K562 (cell line): Measurements from ENCODE around the gene PELI3. TPM values are rescaled to one million over a fixed set of nuclear protein-coding genes. Genes with fewer than 3 reads are reported as not detected.

Source experiments
- BACH1 ChIP-seq: fragments of 200-800 bp; sonication (Bioruptor generic); IDR thresholded peaks from 2 replicates; pipeline ENCODE4 v1.6.1; 2016; ENCODE audit warnings: missing genetic modification characterization, missing compliant biosample characterization
- FOXO4 ChIP-seq: fragments of 450-650 bp; formaldehyde crosslinking; IDR thresholded peaks from 2 replicates; pipeline ENCODE4 v1.4.0; 2020; ENCODE audit warnings: mild to moderate bottlenecking, moderate library complexity
- GATAD2B ChIP-seq: fragments of 450-650 bp; IDR thresholded peaks from 2 replicates; pipeline ENCODE4 v1.6.1; 2017; ENCODE audit warnings: mild to moderate bottlenecking, borderline replicate concordance
- HDAC6 ChIP-seq: IDR thresholded peaks from 2 replicates; pipeline ENCODE4 v1.6.1; 2012; ENCODE audit warnings: low read depth, mild to moderate bottlenecking, control low read depth, inconsistent platforms, low read length, moderate library complexity
- HNRNPK ChIP-seq: fragments of 200-400 bp; formaldehyde crosslinking; IDR thresholded peaks from one replicate; pipeline ENCODE4 v1.6.1; 2018; ENCODE audit warnings: mild to moderate bottlenecking, low read depth, low read length; ENCODE audit not compliant: poor library complexity, severe bottlenecking
- KHSRP ChIP-seq: fragments of 450-650 bp; IDR thresholded peaks from 2 replicates; pipeline ENCODE4 v1.6.1; 2017
- MEF2A ChIP-seq: IDR thresholded peaks from 2 replicates; pipeline ENCODE4 v1.6.1; 2011; ENCODE audit warnings: low read depth, mild to moderate bottlenecking, low read length, moderate library complexity; ENCODE audit not compliant: control insufficient read depth
- MLX ChIP-seq, 2 experiments: fragments of 450-650 bp in 1 of 2; sonication (generic) in 1 of 2; formaldehyde crosslinking; conservative IDR thresholded peaks; 2 replicates each; pipeline versions ENCODE4 v1.4.0 to v1.8.1; 2020 to 2022; ENCODE audit warnings: mild to moderate bottlenecking in 1 of 2, missing genetic modification reagents in 1 of 2
- MXD1 ChIP-seq: fragments of 250-450 bp; sonication (Bioruptor Pico); IDR thresholded peaks from 2 replicates; pipeline ENCODE4 v1.8.0; 2021; ENCODE audit warnings: borderline replicate concordance, mild to moderate bottlenecking, moderate library complexity; ENCODE audit not compliant: poor library complexity, severe bottlenecking
- NFE2 ChIP-seq: IDR thresholded peaks from 2 replicates; pipeline ENCODE4 v1.6.1; 2014; ENCODE audit warnings: antibody characterized with exemption, low read depth
- POLR2H ChIP-seq: IDR thresholded peaks from 2 replicates; pipeline ENCODE4 v1.6.1; 2016; ENCODE audit warnings: missing genetic modification characterization, low read depth, mild to moderate bottlenecking, control low read depth, missing compliant biosample characterization, moderate library complexity
- SMAD2 ChIP-seq: fragments of 150-350 bp; IDR thresholded peaks from 2 replicates; pipeline ENCODE4 v1.6.1; 2014; ENCODE audit warnings: low read depth, mild to moderate bottlenecking, low read length
- SMARCA4 ChIP-seq: fragments of 450-650 bp; IDR thresholded peaks from 2 replicates; pipeline ENCODE4 v1.6.1; 2016
- SMARCB1 ChIP-seq: IDR thresholded peaks from 2 replicates; pipeline ENCODE4 v1.6.1; 2011; ENCODE audit warnings: improper control_type of control experiment, low read depth; ENCODE audit not compliant: insufficient read length
- SPI1 ChIP-seq: IDR thresholded peaks from 2 replicates; pipeline ENCODE4 v1.6.1; 2011; ENCODE audit warnings: low read depth, low read length, control low read depth, borderline replicate concordance
- TFE3 ChIP-seq: fragments of 450-650 bp; formaldehyde crosslinking; IDR thresholded peaks from 2 replicates; pipeline ENCODE4 v1.4.0; 2020; ENCODE audit warnings: mild to moderate bottlenecking, mixed read lengths
- ZFP36 ChIP-seq: fragments of 150-350 bp; IDR thresholded peaks from 2 replicates; pipeline ENCODE4 v1.6.1; 2018; ENCODE audit warnings: low read length, low read depth; ENCODE audit not compliant: partially characterized antibody
- ZNF282 ChIP-seq: sonication (generic); formaldehyde crosslinking; IDR thresholded peaks from 2 replicates; pipeline ENCODE4 v1.8.1; 2023; ENCODE audit warnings: missing genetic modification reagents
- ZNF717 ChIP-seq: fragments of 250-450 bp; sonication (Bioruptor Pico); IDR thresholded peaks from 2 replicates; pipeline ENCODE4 v1.5.0; 2021
- polyA plus RNA-seq, 8 experiments: library from polyadenylated mRNA; depleted of rRNA in 4 of 8; stranded (reverse) in 5 of 8; unstranded in 3 of 8; fragments of >200 nt; fragmentation: Nextera tagmentation in 2 of 8; fragmentation: Illumina TruSeq in 1 of 8; extraction: Ambion mirVana in 2 of 8; extraction: Trizol in 1 of 8; gene quantifications; 2 replicates each; pipeline versions ENCODE4 v1.2.1 to v1.2.3, GENCODE V29; 2011 to 2014; ENCODE audit warnings: inconsistent platforms in 1 of 8, missing spikeins in 1 of 8
- total RNA-seq, 7 experiments: library from RNA; depleted of rRNA in 6 of 7; stranded (reverse); fragments of >200 nt in 6 of 7; fragmentation: Illumina TruSeq in 2 of 7; extraction: Trizol in 2 of 7; gene quantifications; 2 replicates each; pipeline versions ENCODE4 v1.2.1 to v1.2.3, GENCODE V29; 2011 to 2021; ENCODE audit warnings: low replicate concordance in 1 of 7
- TF ChIP-seq, protein P1 (sequence below): fragments of 450-650 bp; IDR thresholded peaks from 2 replicates; pipeline ENCODE4 v1.6.1; 2017; ENCODE audit warnings: mild to moderate bottlenecking, moderate library complexity
- TF ChIP-seq, protein P2 (sequence below): IDR thresholded peaks from 2 replicates; pipeline ENCODE4 v1.6.1; 2016; ENCODE audit warnings: missing genetic modification characterization, missing compliant biosample characterization

Gene PELI3
- total and polyA plus RNA-seq, 9 of the 15 experiments (the other 6 are each of a cell fraction or from before 2014, with no cell fraction given): 0.17 to 4.2 (median 1.9) TPM

- TF ChIP-seq TFE3 (CRISPR knock-in tag): no peak
- TF ChIP-seq NFE2: peak; percentile 81
- TF ChIP-seq, protein P1, sequence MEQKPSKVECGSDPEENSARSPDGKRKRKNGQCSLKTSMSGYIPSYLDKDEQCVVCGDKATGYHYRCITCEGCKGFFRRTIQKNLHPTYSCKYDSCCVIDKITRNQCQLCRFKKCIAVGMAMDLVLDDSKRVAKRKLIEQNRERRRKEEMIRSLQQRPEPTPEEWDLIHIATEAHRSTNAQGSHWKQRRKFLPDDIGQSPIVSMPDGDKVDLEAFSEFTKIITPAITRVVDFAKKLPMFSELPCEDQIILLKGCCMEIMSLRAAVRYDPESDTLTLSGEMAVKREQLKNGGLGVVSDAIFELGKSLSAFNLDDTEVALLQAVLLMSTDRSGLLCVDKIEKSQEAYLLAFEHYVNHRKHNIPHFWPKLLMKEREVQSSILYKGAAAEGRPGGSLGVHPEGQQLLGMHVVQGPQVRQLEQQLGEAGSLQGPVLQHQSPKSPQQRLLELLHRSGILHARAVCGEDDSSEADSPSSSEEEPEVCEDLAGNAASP: no peak
- no peak for TF ChIP-seq BACH1 (tag)
- no peak for TF ChIP-seq ZFP36
- no peak for TF ChIP-seq SMAD2
- TF ChIP-seq MEF2A: peak; percentile 99
- TF ChIP-seq MXD1 (CRISPR knock-in tag): no peak
- no peak for TF ChIP-seq POLR2H (tag)
- no peak for TF ChIP-seq KHSRP
- TF ChIP-seq MLX (CRISPR knock-in tag; conservative IDR thresholded peaks at IDR 0.05): no peak
- no peak for TF ChIP-seq SPI1
- TF ChIP-seq SMARCB1: no peak
- no peak for TF ChIP-seq HNRNPK
- TF ChIP-seq ZNF717 (CRISPR knock-in tag): no peak
- TF ChIP-seq FOXO4 (CRISPR knock-in tag): no peak
- no peak for TF ChIP-seq HDAC6
- TF ChIP-seq ZNF282 (CRISPR knock-in tag): no peak
- TF ChIP-seq SMARCA4: peak; percentile 26; the same call in 1 of the 2 replicates
- TF ChIP-seq, protein P2, sequence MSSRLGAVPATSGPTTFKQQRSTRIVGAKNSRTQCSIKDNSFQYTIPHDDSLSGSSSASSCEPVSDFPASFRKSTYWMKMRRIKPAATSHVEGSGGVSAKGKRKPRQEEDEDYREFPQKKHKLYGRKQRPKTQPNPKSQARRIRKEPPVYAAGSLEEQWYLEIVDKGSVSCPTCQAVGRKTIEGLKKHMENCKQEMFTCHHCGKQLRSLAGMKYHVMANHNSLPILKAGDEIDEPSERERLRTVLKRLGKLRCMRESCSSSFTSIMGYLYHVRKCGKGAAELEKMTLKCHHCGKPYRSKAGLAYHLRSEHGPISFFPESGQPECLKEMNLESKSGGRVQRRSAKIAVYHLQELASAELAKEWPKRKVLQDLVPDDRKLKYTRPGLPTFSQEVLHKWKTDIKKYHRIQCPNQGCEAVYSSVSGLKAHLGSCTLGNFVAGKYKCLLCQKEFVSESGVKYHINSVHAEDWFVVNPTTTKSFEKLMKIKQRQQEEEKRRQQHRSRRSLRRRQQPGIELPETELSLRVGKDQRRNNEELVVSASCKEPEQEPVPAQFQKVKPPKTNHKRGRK (tag): no peak
- no peak for TF ChIP-seq GATAD2B
Measured at GRCh38 chr11:66418168-66418985, 48.3 kb upstream of the PELI3 start (continued).
